Retinal pigment epithelial cell (primary cell): ENCODE data around the gene ECT2L.
A peak's percentile ranks its signal among the peaks of the same experiment; 100 is the strongest.
"Not testable (repeated sequence)": the region's sequence is repeated elsewhere in the genome, so short reads cannot be mapped to it uniquely, and the experiment has no call there.

Experiments used
- DNase-seq: peaks from one replicate; pipeline ENCODE4 v3.0.0-alpha.2; 2010; ENCODE audit warnings: low read depth
- H3K4me3 ChIP-seq: 2 replicates; pipeline ENCODE4 v1.5.1; 2011; ENCODE audit warnings: mild to moderate bottlenecking, low read length, control low read depth, moderate library complexity
- TF ChIP-seq, protein P1 (sequence below): conservative IDR thresholded peaks from 2 replicates; pipeline ENCODE4 v1.5.1; 2011; ENCODE audit warnings: low read depth, low read length, control low read depth, inconsistent platforms

The ECT2L gene

DNA sequence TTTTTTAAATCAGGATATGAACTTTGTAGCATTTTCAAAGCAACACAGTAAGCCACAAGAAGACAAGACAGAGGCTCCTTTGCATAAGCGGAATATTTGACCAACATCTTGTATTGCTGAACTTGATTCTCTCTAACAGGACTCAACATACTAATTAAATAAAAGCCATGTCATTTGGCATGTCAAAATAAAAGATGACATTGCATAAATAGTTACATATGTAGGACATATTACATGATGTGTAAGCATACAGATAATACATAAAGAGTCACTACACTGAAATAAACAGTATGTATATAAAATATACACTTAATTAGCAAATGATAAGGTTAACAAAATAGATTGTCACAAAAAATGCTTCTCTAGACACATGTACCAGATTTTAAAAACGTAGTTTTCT is 129.9 kb downstream of the ECT2L start:
- no peak overlapping the region for H3K4me3 ChIP-seq
- DNase-seq = no peak
- TF ChIP-seq, protein P1, sequence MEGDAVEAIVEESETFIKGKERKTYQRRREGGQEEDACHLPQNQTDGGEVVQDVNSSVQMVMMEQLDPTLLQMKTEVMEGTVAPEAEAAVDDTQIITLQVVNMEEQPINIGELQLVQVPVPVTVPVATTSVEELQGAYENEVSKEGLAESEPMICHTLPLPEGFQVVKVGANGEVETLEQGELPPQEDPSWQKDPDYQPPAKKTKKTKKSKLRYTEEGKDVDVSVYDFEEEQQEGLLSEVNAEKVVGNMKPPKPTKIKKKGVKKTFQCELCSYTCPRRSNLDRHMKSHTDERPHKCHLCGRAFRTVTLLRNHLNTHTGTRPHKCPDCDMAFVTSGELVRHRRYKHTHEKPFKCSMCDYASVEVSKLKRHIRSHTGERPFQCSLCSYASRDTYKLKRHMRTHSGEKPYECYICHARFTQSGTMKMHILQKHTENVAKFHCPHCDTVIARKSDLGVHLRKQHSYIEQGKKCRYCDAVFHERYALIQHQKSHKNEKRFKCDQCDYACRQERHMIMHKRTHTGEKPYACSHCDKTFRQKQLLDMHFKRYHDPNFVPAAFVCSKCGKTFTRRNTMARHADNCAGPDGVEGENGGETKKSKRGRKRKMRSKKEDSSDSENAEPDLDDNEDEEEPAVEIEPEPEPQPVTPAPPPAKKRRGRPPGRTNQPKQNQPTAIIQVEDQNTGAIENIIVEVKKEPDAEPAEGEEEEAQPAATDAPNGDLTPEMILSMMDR = no peak

- DNase-seq = no peak
- TF ChIP-seq, protein P1 = no peak
These were observed 130.7 kb downstream of the ECT2L start for GRCh38 chr6:138926579-138926978.

GRCh38 chr6:138931660-138932059 is 135.8 kb downstream of the ECT2L start:
- no peak for DNase-seq
- TF ChIP-seq, protein P1 = no peak
- no peak overlapping the region for H3K4me3 ChIP-seq

More at GRCh38 chr6:138926579-138926978, 130.7 kb downstream of the ECT2L start:
- H3K4me3 ChIP-seq = no peak overlapping the region

- not testable (repeated sequence) for DNase-seq, H3K4me3 ChIP-seq
These were observed 141.0 kb downstream of the ECT2L start for GRCh38 chr6:138936873-138937272.

DNA sequence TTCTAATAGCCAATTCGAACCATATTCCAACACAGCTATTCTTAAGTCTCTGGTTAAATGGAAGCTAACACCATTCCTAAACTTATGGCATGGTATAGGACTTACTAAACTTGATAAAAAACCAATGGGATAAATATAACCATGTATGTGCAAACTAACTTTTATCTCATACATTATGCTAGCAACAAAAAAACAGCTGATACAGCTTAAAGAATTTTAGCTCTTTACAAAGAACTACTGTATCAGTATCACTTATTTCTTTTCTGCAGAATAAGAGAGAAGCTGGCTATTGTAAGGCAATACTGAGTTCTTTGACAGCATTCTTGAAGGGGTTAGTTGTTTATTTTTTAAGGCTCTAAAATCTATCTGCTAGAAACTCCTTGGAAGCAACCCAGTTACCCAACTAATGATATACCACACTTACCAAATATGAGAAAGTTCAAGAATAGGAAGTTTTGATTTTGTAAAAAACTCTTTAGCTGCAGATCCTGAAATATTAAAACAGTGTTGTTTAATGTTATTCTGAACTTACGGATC is 147.3 kb downstream of the ECT2L start:
- TF ChIP-seq, protein P1 = no peak
- no peak overlapping the region for H3K4me3 ChIP-seq
- no peak for DNase-seq

DNA sequence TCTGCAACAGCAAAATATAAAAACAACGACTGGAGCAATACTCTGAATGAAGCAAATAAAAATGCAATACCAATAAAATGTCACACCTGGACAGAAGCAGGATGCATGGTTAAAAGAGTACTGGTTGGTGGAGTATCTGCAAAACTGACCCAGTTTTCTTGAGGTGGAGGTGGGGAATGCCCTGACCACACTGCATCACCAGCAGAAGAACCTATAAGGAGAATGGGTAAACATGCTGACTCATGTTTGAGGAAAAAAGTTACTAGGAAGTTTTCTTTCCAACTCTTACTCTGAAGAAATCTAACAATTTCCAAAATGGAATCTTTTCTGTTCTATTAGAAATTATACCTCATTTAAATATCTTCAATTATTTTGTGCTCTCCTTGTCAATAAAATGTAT is 148.5 kb downstream of the ECT2L start:
- no peak overlapping the region for H3K4me3 ChIP-seq
- TF ChIP-seq, protein P1 = no peak
- DNase-seq = peak; percentile 16

- DNase-seq = no peak
- H3K4me3 ChIP-seq = no peak overlapping the region
- TF ChIP-seq, protein P1 = peak; percentile 19
These were observed 149.5 kb downstream of the ECT2L start for GRCh38 chr6:138945354-138945753.

DNA sequence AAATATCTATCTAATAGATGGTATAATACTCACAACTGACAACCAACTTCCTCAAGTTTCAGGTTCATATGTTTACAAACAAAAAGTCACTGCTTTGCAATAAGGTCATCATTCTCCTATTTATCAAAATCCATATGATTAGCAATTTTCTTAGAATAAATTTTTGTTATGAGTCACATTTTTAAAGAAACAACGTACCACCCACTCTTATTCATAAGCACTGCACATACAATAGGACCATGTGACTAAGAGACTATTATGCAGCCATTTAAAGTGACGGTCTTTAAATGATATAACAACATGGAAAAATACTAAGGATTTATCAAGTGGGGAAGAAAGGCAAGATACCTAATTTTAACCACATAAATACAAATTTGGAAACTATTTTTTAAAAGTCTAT is 152.1 kb downstream of the ECT2L start:
- no peak overlapping the region for H3K4me3 ChIP-seq
- TF ChIP-seq, protein P1 = no peak

More for the DNA sequence above, 152.1 kb downstream of the ECT2L start:
- no peak for DNase-seq
